SK-N-MC (cell line): ENCODE data around the gene SEMA3C.

Source experiments
- EZH2 ChIP-seq: fragments of 200-600 bp; sonication (generic); IDR thresholded peaks from one replicate; pipeline ENCODE4 v1.6.1; 2017; ENCODE audit warnings: antibody characterized with exemption
- POLR2AphosphoS5 ChIP-seq: IDR thresholded peaks from 2 replicates; pipeline ENCODE4 v1.6.1; 2012; ENCODE audit warnings: mild to moderate bottlenecking, low read depth, low read length, borderline replicate concordance

DNA sequence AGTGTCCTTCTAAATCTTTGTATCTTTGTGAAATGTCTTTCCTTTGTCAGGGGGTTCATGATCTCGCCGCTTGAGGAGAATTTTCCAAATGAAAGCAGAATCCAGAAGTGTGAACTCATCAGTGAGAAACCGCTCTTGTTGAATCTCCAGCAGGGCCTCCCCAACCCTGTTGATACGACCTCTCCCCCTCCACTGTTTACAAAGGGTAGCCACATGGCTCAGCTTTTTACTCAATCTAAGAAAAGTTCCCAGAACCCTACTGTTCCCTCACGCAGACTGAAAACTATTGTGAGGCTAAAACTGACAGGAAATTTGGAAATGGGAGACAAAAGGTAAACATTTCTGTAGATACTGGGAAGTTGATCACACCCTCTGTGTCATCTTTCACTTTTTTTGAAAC, 73.9 kb downstream of the SEMA3C start:
- TF ChIP-seq EZH2 (no peak), POLR2AphosphoS5 (no peak)
